Activated CD4-positive, alpha-beta T cell treated with anti-CD3 and anti-CD28 coated beads for 1 hour (primary cell): ENCODE measurements around the gene PBOV1.

ENCODE experiments used
- DNase-seq: peaks from one replicate; pipeline ENCODE4 v3.0.0-alpha.2; 2020

Gene PBOV1

DNA sequence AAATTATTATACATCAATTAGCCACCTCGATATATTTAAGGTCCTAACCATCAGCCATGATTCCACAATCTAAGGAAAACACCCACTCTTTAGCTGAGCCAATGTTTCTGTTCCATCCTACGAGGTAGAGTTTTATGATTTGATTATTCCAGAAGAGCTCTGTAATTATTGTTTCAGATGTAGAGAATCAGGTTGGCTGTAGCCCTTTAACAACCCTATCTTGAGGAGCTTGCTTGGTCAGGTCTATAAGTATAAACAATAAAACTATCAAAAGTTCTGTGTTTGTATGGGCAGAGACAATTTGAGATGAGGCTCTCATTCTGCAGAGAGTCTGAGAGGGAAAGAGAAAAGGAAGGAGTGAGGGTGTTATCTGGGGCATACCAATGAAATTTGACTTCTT, at the start of gene PBOV1:
TSS of gene PBOV1 (minus strand) at position 43 of the 400 bp plus-strand sequence. CDS start 96 bp downstream, outside the sequence.
- DNase-seq, result no peak

- no peak for DNase-seq
Measured at GRCh38 chr6:138266095-138266494, 47.8 kb upstream of the PBOV1 start.

DNA sequence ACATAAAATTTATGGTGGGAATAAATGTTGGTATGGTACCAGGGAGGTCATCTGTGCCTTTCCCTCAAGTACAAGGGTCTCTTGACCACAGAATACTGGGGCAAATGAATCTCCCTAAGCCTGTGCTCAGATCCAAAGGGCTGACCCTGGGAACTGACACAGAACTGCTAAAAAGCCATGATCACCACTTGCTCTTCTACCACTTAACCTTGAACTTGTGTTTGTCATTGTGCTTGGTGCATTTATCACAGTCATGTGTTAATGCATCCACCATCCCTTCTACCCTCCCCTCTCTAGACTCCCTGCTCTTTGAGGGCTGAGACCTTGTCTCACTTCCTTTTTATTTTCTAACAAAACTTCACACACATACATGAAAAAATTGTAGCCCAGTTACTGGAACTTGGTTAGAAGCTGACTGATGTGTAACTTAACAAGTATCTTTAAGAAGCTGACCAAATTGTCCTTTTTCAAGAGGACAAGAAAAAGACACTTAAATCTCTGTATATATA, 46.1 kb upstream of the PBOV1 start:
- no peak for DNase-seq

- DNase-seq, result no peak
Measured at GRCh38 chr6:138263963-138264362, 45.7 kb upstream of the PBOV1 start.

DNA sequence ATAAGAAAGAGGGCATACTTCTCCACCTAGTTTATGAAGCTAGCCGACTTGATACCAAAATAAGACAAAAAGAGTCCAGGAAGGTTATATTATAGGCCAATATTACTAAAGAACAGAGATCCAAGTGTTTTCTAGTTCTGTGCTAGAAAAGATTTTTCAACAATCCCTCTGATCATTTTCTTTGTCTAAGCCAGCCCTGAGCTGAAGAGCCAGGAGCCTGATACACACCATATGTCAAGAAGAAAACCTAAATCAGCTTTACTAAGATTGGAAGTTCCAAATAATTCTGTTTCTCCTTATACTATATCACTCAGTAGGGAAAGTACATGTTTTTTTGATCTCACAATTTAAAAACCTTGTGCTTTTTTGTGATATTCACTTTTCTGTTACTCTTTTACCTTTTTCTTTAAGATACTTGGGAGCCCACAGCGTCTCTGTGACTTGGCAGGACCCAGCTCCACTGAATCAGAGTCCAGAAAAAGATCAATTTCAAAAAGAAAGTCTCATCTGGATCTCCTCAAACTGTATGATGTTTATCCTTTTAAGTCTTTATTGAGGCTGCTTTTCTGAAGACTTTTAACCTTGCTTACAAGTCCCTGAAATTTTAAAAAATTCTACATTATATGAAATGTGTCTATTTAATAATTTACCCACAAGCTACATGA, 43.0 kb upstream of the PBOV1 start:
- no peak for DNase-seq

- DNase-seq, result no peak
Measured at GRCh38 chr6:138258991-138259390, 40.7 kb upstream of the PBOV1 start.

DNA sequence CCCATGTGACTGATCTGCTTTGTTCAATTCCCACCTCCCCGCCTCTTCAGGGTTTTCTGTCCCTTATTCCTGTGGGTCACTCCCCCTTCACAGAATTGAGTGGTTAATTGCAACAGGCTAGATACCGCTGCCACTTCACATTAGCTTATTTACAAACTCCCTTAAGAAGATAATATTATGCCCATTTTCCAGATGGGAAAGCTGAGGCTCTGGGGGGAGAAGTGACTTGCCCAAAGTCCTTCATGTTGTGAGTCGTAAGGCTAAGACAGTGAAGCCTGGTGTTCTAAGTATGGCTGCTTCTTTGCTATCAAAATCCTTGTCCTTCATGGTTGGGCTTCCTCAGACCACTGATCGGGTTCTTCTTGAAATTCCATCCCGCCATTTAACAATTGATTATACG, 39.9 kb upstream of the PBOV1 start:
- DNase-seq, result no peak

GRCh38 chr6:138257638-138258040, 39.3 kb upstream of the PBOV1 start:
- no peak for DNase-seq

GRCh38 chr6:138255443-138255842, 37.2 kb upstream of the PBOV1 start:
- DNase-seq, result no peak

- DNase-seq, result no peak
Measured at GRCh38 chr6:138253731-138254130, 35.4 kb upstream of the PBOV1 start.

- DNase-seq, result no peak
Measured at GRCh38 chr6:138250513-138251247, 32.4 kb upstream of the PBOV1 start.

DNA sequence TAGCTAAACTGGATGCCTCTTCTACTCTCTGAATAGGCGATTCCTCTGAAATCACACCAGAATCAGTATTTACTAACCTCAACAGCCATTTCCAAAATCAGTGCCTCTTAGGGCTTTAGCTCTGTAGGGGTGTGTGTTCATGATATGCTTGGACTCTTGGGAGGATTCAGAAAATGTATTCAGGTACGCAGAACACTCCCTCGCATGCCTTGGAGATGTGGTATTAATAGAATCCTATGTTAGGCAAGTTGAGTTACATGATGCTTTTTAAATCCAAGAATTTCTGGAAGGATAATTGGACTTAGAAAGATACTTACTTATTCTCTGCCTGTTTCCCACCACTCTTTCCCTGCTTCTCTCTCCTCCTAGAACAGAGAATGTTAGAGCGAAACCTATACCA, 31.8 kb upstream of the PBOV1 start:
- no peak for DNase-seq

- no peak for DNase-seq
Measured at GRCh38 chr6:138248878-138249277, 30.6 kb upstream of the PBOV1 start.

- no peak for DNase-seq
Measured at GRCh38 chr6:138248011-138248410, 29.7 kb upstream of the PBOV1 start.

DNA sequence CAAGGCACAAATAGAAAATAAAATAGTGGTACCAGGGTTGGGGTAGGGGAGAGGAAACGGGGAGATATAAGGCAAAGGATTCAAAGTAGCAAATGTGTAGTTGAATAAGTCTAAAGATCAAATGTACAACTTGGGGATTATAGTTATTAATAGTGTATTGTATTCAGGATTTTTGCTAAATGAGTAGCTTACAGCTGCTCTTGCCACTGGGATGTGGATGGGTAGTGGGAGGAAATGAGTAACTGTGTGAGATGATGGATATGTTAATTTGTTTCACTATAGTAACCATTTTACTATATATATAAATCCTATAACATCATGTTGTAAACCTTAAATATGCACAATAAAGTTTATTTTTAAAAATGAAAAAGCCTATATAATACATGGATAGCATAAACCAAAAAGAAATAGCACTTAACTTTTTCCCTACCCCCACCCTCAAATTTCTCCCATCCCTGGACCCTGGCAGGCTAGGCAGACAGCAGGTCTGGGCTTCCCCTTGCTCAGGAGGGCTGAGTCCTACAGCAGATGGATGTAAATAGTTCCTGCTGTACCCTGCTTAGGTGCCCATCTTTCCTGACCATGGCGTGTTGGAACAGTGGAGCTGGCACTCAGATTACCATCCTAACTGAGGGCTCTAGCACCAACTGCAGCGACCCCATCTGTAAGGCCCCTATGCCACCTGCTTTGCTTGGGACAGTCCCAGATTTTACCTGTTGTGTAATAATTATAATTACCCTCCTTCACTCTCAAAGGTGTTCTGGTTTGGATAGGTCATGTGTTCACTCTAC, 28.6 kb upstream of the PBOV1 start:
- DNase-seq, result no peak

- DNase-seq, result no peak
Measured at GRCh38 chr6:138245751-138246150, 27.5 kb upstream of the PBOV1 start.

GRCh38 chr6:138242987-138243592, 24.8 kb upstream of the PBOV1 start:
- no peak for DNase-seq

DNA sequence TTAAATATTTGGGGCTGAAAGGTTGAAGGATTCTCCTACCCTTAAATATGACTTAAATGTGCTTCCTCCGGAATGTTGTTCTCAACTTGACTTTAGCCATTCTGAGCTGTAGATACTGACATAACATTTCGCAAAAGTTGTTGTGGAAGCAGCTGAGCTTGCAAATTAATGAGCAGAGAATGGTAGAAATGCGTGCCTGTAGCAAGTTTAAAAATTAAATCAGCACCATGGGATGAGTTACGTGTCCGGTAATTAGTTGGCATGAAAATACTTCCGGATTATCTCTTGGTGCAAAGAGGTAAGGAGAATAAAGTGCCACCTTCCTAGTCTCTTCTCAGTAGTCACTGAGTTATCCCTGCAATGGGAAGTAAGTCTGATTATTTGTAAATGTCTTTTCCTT, 23.6 kb upstream of the PBOV1 start:
- no peak for DNase-seq

DNA sequence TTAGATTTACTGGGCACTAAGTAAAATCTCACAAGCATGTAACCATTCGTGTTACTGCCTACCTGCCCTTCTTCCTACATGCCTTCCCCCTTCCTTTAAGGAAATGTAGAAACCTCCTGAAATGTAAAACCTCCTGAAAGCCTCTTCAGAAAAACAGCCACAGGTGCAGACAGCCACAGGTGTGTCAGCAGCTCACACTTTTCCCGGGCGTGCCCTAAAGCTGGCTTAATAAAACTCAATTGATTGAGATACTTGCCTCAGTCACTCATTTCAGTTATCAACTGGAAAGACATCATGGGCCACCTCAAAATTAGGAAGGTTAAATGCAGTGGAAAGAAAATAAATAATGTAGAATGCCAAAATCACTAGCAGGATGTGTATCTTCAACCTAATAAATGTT, 23.1 kb upstream of the PBOV1 start:
- DNase-seq, result no peak

GRCh38 chr6:138240476-138241245, 22.4 kb upstream of the PBOV1 start:
- DNase-seq, result no peak

DNA sequence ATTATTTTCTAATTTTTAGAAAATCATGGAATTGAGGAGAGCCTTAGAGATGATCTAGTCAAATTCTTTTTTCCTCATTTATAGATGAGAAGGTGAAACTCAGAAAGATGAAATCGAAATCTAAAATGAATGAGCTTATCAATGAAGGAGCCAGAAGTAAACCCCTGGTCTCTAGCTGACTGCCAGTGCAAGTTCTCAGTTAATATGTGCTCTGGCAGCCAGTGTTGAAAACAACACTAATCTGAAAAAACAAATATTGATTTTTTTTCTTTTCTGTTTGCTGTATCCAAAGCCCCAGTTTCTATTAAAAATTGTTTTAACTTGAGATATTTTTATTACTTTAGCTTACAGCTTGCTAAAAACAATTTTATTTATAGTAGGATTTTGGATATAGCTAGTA, 21.5 kb upstream of the PBOV1 start:
- no peak for DNase-seq

GRCh38 chr6:138238368-138238767, 20.1 kb upstream of the PBOV1 start:
- no peak for DNase-seq
